ENCODE results near the gene NEK8.
A peak's percentile ranks its signal among the peaks of the same experiment; 100 is the strongest.

The NEK8 gene

DNA sequence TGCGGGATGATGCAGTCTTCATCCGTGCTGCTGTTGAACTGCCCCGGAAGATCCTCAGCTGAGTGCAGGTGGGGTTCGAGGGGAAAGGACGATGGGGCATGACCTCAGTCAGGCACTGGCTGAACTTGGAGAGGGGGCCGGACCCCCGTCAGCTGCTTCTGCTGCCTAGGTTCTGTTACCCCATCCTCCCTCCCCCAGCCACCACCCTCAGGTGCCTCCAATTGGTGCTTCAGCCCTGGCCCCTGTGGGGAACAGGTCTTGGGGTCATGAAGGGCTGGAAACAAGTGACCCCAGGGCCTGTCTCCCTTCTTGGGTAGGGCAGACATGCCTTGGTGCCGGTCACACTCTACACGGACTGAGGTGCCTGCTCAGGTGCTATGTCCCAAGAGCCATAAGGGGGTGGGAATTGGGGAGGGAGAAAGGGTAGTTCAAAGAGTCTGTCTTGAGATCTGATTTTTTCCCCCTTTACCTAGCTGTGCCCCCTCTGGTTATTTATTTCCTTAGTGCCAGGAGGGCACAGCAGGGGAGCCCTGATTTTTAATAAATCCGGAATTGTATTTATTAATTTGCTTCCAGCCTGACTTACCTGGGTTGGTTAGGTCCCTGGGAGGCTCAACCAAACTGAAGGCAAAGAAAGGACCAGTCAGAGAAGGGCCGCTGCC is 21.1 kb downstream of the NEK8 start:
- Histone ChIP-seq H3K36me3 (ENCODE audit: low read depth) (peaks cover 65% of the 10 kb centered on the region), H3K9me3 (ENCODE audit: severe bottlenecking) (no peaks in the 10 kb centered on the region), H3K4me1 (ENCODE audit: insufficient read depth, poor library complexity, severe bottlenecking) (peaks cover 19% of the 10 kb centered on the region), H3K4me3 (ENCODE audit: severe bottlenecking) (no peak overlapping the region), H3K27ac (ENCODE audit: poor library complexity, severe bottlenecking) (peak overlapping the region; percentile 95), H3K27me3 (ENCODE audit: insufficient read depth, poor library complexity, severe bottlenecking) (no peaks in the 10 kb centered on the region)
- TF ChIP-seq, protein P1, sequence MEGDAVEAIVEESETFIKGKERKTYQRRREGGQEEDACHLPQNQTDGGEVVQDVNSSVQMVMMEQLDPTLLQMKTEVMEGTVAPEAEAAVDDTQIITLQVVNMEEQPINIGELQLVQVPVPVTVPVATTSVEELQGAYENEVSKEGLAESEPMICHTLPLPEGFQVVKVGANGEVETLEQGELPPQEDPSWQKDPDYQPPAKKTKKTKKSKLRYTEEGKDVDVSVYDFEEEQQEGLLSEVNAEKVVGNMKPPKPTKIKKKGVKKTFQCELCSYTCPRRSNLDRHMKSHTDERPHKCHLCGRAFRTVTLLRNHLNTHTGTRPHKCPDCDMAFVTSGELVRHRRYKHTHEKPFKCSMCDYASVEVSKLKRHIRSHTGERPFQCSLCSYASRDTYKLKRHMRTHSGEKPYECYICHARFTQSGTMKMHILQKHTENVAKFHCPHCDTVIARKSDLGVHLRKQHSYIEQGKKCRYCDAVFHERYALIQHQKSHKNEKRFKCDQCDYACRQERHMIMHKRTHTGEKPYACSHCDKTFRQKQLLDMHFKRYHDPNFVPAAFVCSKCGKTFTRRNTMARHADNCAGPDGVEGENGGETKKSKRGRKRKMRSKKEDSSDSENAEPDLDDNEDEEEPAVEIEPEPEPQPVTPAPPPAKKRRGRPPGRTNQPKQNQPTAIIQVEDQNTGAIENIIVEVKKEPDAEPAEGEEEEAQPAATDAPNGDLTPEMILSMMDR (IDR thresholded peaks at IDR 0.05; ENCODE audit: poor library complexity, severe bottlenecking), result no peak
- ATAC-seq (ENCODE audit: low read depth) (no peak; the same call in 2 of the 3 replicates), DNase-seq (ENCODE audit: low spot score) (no peak)

DNA sequence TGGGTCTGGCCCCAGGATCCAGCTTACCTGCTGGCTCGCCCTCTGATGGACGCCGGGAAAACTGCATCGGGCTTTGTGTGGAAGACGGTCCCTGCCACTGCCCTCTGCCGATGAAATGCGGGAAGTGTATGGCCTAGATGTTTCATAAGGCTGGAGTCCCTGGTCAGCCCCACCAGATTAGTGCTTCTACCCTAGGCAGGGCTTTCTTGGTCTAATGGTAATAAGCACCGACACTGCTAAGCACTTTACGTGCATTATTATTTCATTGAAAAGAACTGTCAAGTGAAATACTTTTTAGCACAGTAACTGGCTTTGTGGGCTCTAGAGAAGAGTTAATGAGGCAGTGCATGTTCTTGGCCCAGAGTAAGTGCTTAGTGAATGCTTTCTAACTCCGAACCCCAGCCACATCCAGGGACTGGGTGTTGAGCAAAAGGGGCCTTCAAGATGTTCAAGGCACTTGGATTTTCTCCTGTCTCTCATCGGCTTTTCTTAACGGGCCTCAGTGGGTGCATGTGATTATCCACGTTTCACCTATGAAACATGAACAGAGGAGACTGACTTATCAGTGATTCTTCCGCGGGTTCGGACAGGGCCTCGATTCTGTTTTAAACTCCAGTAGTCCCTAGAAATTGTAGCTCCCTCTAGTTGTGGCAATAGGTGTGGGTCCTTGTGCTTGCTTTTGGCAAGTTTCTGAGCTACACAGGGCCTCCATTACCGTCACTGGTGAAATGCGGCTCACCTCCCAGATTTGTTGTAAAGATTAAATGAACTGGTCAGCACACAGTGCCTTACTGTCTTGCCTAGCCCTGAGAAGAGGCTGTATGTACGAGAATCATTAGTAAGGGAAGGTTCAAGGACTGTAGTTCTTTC is 21.8 kb downstream of the NEK8 start:
- Histone ChIP-seq H3K4me3 (ENCODE audit: severe bottlenecking) (no peak overlapping the region), H3K36me3 (ENCODE audit: low read depth) (peaks cover 59% of the 10 kb centered on the region), H3K27ac (ENCODE audit: poor library complexity, severe bottlenecking) (peak overlapping the region; percentile 95), H3K4me1 (ENCODE audit: insufficient read depth, poor library complexity, severe bottlenecking) (peaks cover 19% of the 10 kb centered on the region), H3K9me3 (ENCODE audit: severe bottlenecking) (no peaks in the 10 kb centered on the region), H3K27me3 (ENCODE audit: insufficient read depth, poor library complexity, severe bottlenecking) (no peaks in the 10 kb centered on the region)
- peak; percentile 91 for DNase-seq (ENCODE audit: low spot score)
- ATAC-seq (ENCODE audit: low read depth), result peak; percentile 52
- TF ChIP-seq, protein P1 (IDR thresholded peaks at IDR 0.05; ENCODE audit: poor library complexity, severe bottlenecking), result peak; percentile 98

DNA sequence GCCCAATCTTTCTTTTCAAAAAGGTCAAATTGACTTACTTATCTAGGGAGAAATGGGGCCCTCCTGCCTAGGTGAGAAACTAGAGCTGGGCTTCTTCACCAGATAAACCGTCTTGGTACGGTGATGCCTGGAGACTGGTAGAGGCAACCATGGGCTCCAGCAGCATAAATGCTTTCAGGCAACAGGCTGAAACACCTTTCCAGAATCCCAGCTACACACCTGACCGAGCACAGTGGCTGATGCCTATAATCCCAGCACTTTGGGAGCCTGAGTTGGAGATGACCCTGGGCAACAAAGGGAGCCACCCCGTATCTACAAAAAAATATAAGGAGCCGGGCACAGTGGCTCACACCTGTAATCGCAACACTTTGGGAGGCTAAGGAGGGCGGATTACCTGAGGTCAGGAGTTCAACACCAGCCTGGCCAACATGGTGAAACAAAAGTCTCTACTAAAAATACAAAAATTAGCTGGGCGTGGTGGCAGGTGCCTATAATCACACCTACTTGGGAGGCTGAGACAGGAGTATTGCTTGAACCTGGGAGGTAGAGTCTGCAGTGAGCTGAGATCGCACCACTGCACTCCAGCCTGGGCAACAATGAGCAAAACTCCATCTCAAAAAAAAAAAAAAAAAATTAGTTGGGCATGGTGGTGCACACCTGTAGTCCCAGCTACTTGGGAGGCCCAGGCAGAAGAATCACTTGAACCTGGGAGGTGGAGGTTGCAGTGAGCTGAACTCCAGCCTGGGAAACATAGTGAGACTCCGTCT is 23.2 kb downstream of the NEK8 start:
- no peak overlapping the region for H3K27ac ChIP-seq (ENCODE audit: poor library complexity, severe bottlenecking)

DNA sequence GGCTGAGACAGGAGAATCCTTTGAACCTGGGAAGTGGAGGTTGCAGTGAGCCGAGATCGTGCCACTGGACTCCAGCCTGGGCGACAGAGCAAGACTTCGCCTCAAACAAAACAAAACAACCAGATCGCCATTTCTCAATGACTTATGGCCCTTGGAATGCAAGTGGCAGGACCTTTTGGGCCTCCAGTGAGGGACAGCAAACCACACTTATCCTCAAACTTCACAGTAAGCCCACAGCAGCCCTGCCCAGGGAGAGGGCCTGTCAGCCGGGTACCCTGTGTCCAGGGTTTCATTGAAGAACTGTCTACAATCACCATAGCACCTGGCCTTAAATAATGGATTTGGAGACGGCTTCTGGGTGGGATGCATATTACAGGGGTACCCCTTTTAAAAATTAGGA is 26.9 kb downstream of the NEK8 start:
- no peak for ATAC-seq (ENCODE audit: low read depth)
- Histone ChIP-seq H3K27ac (ENCODE audit: poor library complexity, severe bottlenecking) (no peak overlapping the region), H3K27me3 (ENCODE audit: insufficient read depth, poor library complexity, severe bottlenecking) (no peaks in the 10 kb centered on the region), H3K4me1 (ENCODE audit: insufficient read depth, poor library complexity, severe bottlenecking) (no peaks in the 10 kb centered on the region), H3K9me3 (ENCODE audit: severe bottlenecking) (no peaks in the 10 kb centered on the region), H3K4me3 (ENCODE audit: severe bottlenecking) (no peak overlapping the region), H3K36me3 (ENCODE audit: low read depth) (peaks cover 38% of the 10 kb centered on the region)
- TF ChIP-seq, protein P1 (IDR thresholded peaks at IDR 0.05; ENCODE audit: poor library complexity, severe bottlenecking), result no peak
- DNase-seq (ENCODE audit: low spot score), result no peak

More for the DNA sequence above, 23.2 kb downstream of the NEK8 start:
- no peak for ATAC-seq (ENCODE audit: low read depth)
- Histone ChIP-seq H3K9me3 (ENCODE audit: severe bottlenecking) (no peaks in the 10 kb centered on the region), H3K4me1 (ENCODE audit: insufficient read depth, poor library complexity, severe bottlenecking) (peaks cover 12% of the 10 kb centered on the region), H3K27me3 (ENCODE audit: insufficient read depth, poor library complexity, severe bottlenecking) (no peaks in the 10 kb centered on the region), H3K4me3 (ENCODE audit: severe bottlenecking) (no peak overlapping the region), H3K36me3 (ENCODE audit: low read depth) (peaks cover 46% of the 10 kb centered on the region)
- TF ChIP-seq, protein P1 (IDR thresholded peaks at IDR 0.05; ENCODE audit: poor library complexity, severe bottlenecking), result no peak
- DNase-seq (ENCODE audit: low spot score), result no peak
